Left kidney (tissue), 2 donors: Measurements from ENCODE around the gene MYBBP1A. TPM values are rescaled to one million over a fixed set of nuclear protein-coding genes. Genes with fewer than 3 reads are reported as not detected.

Experiments
- DNase-seq: peaks from one replicate; pipeline ENCODE4 v3.0.0-alpha.2; 2013
- polyA plus RNA-seq: library from polyadenylated mRNA; unstranded; fragments of 120-200 nt; gene quantifications from one replicate; pipeline ENCODE4 v1.2.1, GENCODE V29; 2013; ENCODE audit not compliant: insufficient read length

The MYBBP1A gene
- polyA plus RNA-seq, 1 donor = 38.1 TPM

DNA sequence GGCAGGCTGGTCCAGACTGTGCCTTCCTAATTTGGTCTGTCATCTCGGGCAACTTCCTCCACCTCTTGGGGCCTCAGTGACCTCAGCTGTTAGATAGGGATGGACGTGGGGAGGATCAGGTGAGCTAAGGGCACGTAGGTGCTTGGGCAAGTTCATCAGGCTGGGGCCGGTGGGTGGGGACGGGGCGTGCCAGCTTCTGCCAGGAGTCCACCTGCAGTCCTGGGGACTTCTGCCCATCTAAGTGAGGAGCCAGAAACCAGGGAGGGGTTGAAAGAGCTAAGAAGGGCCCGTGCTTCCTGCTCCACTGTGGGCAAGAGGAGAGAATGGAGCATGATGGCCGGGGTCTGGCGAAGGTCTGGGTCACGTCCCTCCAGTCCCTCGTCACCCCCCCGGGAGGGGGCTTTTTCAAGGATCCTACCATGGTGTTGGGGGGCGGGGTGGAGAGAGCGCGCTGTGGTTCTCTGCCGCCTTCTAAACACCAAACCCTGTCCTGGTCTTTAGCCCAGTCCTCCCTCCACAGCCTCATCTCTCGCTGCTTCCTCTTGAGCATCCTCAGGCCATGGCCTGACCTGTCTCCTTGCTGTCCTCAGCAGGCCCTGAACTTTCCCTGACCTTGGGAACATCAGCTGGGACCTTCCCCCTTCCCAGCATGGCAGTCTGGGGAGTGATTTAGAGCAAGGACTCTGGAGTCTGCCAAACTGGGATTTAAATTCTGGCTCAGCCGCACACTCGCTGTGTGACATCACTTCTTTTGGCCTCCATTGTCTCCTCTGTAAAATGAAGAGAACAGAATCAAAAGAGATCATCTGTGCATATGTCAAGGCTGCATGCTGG, 34.9 kb downstream of the MYBBP1A start:
- no peak for DNase-seq

- no peak for DNase-seq
Measured at GRCh38 chr17:4519361-4519788, 35.8 kb downstream of the MYBBP1A start.

DNA sequence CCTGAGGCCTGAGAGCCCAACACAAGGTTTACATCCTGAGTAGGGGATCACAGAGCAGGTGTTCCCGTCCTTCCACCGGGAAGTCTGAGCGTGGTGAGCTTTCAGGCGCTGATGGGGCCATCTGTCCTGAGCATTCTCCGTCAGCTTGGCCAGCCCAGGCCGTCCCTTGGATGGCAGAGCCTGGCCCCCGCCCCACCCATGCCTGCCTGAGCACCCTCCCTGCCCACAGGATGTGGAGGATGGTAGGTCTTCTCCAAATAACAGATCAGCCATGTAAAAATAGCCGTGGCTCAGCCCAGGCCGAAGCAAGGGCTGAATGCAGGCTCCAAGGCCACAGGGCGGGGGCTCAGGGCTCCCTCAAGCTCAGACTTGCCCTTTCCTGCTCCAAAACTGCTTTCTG, 36.3 kb downstream of the MYBBP1A start:
- DNase-seq = no peak

- no peak for DNase-seq
Measured at GRCh38 chr17:4516735-4517134, 38.4 kb downstream of the MYBBP1A start.

- no peak for DNase-seq
Measured at GRCh38 chr17:4515501-4515900, 39.7 kb downstream of the MYBBP1A start.

DNA sequence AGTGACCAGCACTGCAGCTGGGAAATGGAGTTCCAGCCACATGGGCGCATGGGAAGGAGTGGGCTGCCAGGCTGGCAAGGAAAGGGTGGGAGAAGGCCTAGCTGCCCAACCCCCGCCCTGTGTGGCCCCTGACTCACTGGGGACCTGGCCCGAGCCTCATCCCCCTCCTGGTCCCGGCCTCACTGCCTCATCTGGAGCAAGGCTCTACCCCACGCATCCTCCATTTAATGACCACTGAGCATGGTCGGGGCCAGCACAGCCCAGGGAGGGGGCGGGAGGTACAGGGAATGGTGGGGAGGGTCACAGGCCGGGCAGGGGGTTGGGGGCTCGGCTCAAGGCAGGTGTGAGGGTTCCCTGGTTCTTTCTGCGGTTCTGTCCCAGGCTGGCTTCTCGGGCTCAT, 40.4 kb downstream of the MYBBP1A start:
- no peak for DNase-seq

- no peak for DNase-seq
Measured at GRCh38 chr17:4514206-4514605, 41.0 kb downstream of the MYBBP1A start.

GRCh38 chr17:4513113-4514032, 41.8 kb downstream of the MYBBP1A start:
- DNase-seq = no peak

- DNase-seq = no peak
Measured at GRCh38 chr17:4512156-4513112, 42.8 kb downstream of the MYBBP1A start.

GRCh38 chr17:4511199-4511932, 43.8 kb downstream of the MYBBP1A start:
- DNase-seq = no peak

- no peak for DNase-seq
Measured at GRCh38 chr17:4510618-4510941, 44.6 kb downstream of the MYBBP1A start.

DNA sequence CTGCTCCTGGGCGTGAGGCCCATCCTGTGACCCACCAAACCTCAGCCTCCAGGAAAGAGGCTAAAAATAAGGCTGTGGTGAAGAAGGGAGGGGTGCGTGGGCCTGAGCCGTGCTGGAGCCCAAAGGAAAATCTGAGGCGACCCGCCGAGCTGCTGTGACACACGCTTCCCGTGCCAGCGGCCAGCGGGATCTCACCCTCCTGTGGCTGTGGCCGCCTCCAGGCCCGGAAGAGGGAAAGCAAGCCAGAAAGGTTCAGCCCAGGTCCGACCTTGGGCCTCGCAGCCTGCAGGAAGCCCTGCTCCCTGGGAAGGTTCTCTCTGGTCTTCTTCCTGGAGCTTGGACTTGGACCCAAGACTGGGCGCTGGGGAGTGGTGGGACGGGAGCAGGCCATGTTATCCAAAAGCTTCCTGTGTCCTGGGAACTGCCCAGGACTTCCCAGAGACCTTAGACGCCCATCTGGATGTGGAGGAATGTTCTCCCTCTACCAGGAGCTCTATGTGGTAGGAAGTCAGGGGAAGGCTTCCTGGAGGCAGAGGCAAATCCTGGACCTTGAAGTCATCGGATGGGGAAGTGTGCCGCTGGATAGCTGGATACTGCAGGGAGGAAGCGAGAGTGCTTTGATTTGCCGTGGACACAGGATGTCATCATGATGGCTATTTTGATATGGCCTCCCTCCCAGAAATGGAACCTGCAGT, 45.1 kb downstream of the MYBBP1A start:
- no peak for DNase-seq

DNA sequence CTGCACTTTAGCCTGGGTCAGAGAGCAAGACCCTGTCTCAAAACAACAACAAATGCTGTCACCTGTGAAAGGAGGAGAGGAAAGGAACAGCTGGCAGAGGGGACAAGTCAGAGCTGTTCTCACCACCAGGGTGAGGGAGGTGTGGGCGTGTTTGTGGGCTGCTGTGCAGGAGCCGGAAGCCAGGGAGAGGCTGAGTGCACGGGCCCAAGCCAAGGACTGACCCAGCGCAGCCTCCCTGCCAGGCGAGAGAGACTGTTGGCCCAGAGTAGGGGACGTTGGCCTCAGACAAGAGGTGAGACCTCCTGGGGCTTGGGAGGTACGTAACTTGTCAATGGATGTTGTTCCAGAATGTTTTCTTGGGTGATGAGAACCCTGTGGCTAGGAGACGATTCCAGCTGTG, 45.8 kb downstream of the MYBBP1A start:
- no peak for DNase-seq

- DNase-seq = no peak
Measured at GRCh38 chr17:4508207-4508606, 47.0 kb downstream of the MYBBP1A start.

- DNase-seq = no peak
Measured at GRCh38 chr17:4507361-4508111, 47.6 kb downstream of the MYBBP1A start.

DNA sequence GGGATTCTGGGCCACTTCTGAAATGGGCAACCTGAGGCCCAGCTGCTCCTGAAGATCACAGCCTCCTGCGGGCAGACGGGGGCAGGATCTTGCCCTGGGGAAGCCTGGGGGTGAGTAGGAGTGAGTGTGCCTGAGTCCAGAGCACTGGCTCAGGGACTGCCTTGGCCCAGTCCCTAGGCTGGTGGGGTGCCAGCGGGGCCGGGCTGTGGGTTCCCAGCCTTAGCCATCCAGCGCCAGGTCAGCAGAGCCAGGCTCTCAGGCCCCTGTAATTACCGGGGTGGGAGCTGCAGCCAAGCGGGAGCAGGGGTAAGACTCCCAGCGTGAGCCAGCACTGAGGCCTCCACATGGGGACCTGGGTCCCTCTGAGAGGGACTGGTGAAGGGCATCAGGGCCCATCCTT, 48.3 kb downstream of the MYBBP1A start:
- no peak for DNase-seq

DNA sequence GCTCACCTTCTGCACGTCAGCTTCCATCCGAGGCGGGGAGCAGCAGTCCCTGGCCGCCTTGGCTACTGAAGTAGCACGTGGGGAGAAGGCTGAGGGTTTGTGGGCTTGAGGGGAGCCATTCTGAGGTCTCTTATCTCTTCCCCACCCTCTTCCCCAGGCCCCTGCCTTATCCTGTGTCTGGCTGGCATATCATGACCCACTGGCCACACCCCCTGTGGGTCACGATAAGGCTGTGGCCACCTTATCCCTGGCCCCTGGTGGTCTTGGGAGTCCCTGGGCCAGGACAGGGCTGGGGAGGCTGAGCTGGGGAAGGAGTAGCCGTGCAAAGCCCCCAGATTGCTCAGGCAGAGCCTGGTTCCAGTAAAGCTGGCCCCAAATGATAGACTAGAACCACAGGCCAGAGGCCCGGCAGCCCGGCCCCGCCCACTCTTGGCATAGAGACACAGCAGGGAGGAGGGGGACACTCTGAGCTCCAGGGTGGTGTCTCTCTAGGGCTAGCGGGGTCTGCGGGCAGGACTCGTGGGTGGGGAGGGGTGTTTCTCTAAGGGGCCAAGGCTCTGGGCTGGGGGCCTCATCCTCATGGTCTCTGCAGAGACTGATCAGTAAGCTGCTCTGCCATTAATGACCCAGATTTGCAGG, 48.9 kb downstream of the MYBBP1A start:
- DNase-seq = no peak

- no peak for DNase-seq
Measured at GRCh38 chr17:4505187-4505586, 50.0 kb downstream of the MYBBP1A start.

DNA sequence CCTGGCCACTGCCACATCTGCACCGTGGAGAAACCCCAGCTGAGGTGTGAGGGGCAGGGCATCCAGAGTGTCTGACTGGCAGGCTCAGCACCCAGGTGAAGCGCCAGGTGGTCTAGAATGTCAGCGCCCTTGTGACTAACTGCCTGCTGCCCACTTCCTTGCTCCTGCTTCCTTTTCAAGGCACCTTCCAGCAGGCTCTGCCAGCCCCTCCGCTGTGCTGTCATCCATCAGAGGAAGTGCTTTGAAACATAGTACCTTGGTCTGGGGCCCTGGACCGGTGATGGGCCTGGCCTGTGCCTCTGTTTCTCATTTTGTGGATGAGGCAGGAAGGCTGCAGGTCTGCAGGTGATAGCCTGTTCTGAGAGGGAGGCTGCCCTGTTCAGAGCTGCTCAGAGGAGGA, 51.0 kb downstream of the MYBBP1A start:
- DNase-seq = no peak
